NB4 (cell line): ENCODE measurements around the gene NALCN.

Experiments
- DNase-seq: peaks from one replicate; pipeline ENCODE4 v3.0.0; 2010; ENCODE audit warnings: low read depth
- H3K4me3 ChIP-seq: one replicate; pipeline ENCODE4 v1.5.1; 2011; ENCODE audit warnings: mild to moderate bottlenecking, low read depth, low read length, moderate library complexity
- CTCF ChIP-seq: IDR thresholded peaks from one replicate; pipeline ENCODE4 v1.5.1; 2012; ENCODE audit warnings: low read depth, low read length
- MAX ChIP-seq: IDR thresholded peaks from 2 replicates; pipeline ENCODE4 v1.6.1; 2011; ENCODE audit warnings: low read depth, low read length
- MYC ChIP-seq: IDR thresholded peaks from 2 replicates; pipeline ENCODE4 v1.6.1; 2011; ENCODE audit warnings: low read depth, low read length
- POLR2A ChIP-seq: IDR thresholded peaks from 2 replicates; pipeline ENCODE4 v1.6.1; 2011; ENCODE audit warnings: mild to moderate bottlenecking; ENCODE audit not compliant: insufficient read length; ENCODE audit errors: extremely low read depth

NALCN gene

GRCh38 chr13:101085551-101085950 lies 330.8 kb downstream of the NALCN start:
- TF ChIP-seq MYC (no peak), CTCF (no peak), POLR2A (no peak), MAX (no peak)
- no peak overlapping the region for H3K4me3 ChIP-seq
- DNase-seq: no peak

GRCh38 chr13:101082441-101082840 lies 333.9 kb downstream of the NALCN start:
- DNase-seq: no peak
- TF ChIP-seq CTCF (no peak), MAX (no peak), POLR2A (no peak), MYC (no peak)
- no peak overlapping the region for H3K4me3 ChIP-seq

- no peak for TF ChIP-seq MAX
- no peak for TF ChIP-seq MYC
- TF ChIP-seq CTCF: no peak
- TF ChIP-seq POLR2A: no peak
- no peak for DNase-seq
- no peak overlapping the region for H3K4me3 ChIP-seq
Measured at GRCh38 chr13:101080616-101081015, 335.7 kb downstream of the NALCN start.

GRCh38 chr13:101065329-101065728 lies 351.0 kb downstream of the NALCN start:
- DNase-seq: no peak
- no peak overlapping the region for H3K4me3 ChIP-seq
- TF ChIP-seq POLR2A (no peak), CTCF (no peak), MYC (no peak), MAX (no peak)

- TF ChIP-seq MYC (no peak), CTCF (no peak), MAX (no peak), POLR2A (no peak)
- no peak overlapping the region for H3K4me3 ChIP-seq
- DNase-seq: no peak
Measured at GRCh38 chr13:101059793-101060192, 356.5 kb downstream of the NALCN start.

- H3K4me3 ChIP-seq: no peak overlapping the region
- DNase-seq: no peak
- TF ChIP-seq MAX (no peak), CTCF (no peak), MYC (no peak), POLR2A (no peak)
Measured at GRCh38 chr13:101058841-101059240, 357.5 kb downstream of the NALCN start.
